HCT116 (cell line): ENCODE data around the gene MATN3.

Experiments used
- CTCF ChIP-seq, 3 experiments: fragments of 200-600 bp in 1 of 3; sonication (generic) in 1 of 3; IDR thresholded peaks in 2 of 3; conservative IDR thresholded peaks in 1 of 3; 2 replicates each; pipeline ENCODE4 v1.5.1; 2012 to 2017; ENCODE audit warnings: low read depth in 2 of 3, low read length in 2 of 3, antibody characterized with exemption in 1 of 3, borderline replicate concordance in 1 of 3, control low read depth in 1 of 3, mild to moderate bottlenecking in 1 of 3, mixed read lengths in 1 of 3, mixed run types in 1 of 3, moderate library complexity in 1 of 3; ENCODE audit not compliant: insufficient read depth in 1 of 3
- SRF ChIP-seq: IDR thresholded peaks from 2 replicates; pipeline ENCODE4 v1.6.1; 2012; ENCODE audit warnings: low read depth

GRCh38 chr2:19989667-19990415 lies 22.6 kb downstream of the MATN3 start, which contains the start of gene WDR35:
- TF ChIP-seq SRF, result no peak
- TF ChIP-seq CTCF (IDR thresholded peaks at IDR 0.05 in 2 of 3, conservative IDR thresholded peaks at IDR 0.05 in 1 of 3; ENCODE audit: borderline replicate concordance in 1 of 3, insufficient read depth in 1 of 3, low read depth in 2 of 3, low read length in 2 of 3), result no peak
